CD4-positive, alpha-beta memory T cell (primary cell): Measurements from ENCODE around the gene TACC2. TPM values are rescaled to one million over a fixed set of nuclear protein-coding genes. Genes with fewer than 3 reads are reported as not detected.
"Not testable (repeated sequence)": the region's sequence is repeated elsewhere in the genome, so short reads cannot be mapped to it uniquely, and the experiment has no call there.

Experiments used
- CTCF ChIA-PET: fragments of 350-600 bp; sonication (Branson Sonifier 250); formaldehyde crosslinking; loops from one replicate; lab custom pipeline; 2021; ENCODE audit warnings: inconsistent platforms; ENCODE audit not compliant: partially characterized antibody; lab: Charles Lee
- POLR2A ChIA-PET: fragments of 350-600 bp; sonication (Branson Sonifier 250); formaldehyde crosslinking; loops from one replicate; lab custom pipeline; 2021; ENCODE audit not compliant: partially characterized antibody; lab: Charles Lee
- DNase-seq, 5 donors: peaks; one replicate each; pipeline versions ENCODE4 v3.0.0 to v3.0.0-alpha.2; 2020 to 2022; ENCODE audit warnings: mixed read lengths in 1 of 5
- H3K27ac ChIP-seq: one replicate; pipeline ENCODE4 v1.7.0; 2013; ENCODE audit warnings: low read depth, low read length
- H3K27me3 ChIP-seq: 2 replicates; pipeline ENCODE4 v1.7.0; 2013; ENCODE audit warnings: mild to moderate bottlenecking, low read length, moderate library complexity; ENCODE audit not compliant: insufficient read depth
- H3K36me3 ChIP-seq: 2 replicates; pipeline ENCODE4 v1.7.0; 2013; ENCODE audit warnings: mild to moderate bottlenecking, low read length, moderate library complexity; ENCODE audit not compliant: insufficient read depth
- H3K4me1 ChIP-seq: 2 replicates; pipeline ENCODE4 v1.7.0; 2013; ENCODE audit warnings: mild to moderate bottlenecking, low read length, moderate library complexity; ENCODE audit not compliant: insufficient read depth
- H3K4me3 ChIP-seq, 2 donors: one replicate each; pipeline ENCODE4 v1.7.0; 2013; ENCODE audit warnings: low read length in 2 of 2, mild to moderate bottlenecking in 1 of 2
- H3K9me3 ChIP-seq, 2 donors: one replicate each; pipeline ENCODE4 v1.7.0; 2013; ENCODE audit warnings: low read length in 2 of 2, control low read depth in 1 of 2; ENCODE audit not compliant: control insufficient read depth in 1 of 2
- H3K27ac Mint-ChIP-seq, 7 donors: one replicate each; pipeline ENCODE4 v1.8.0; 2020 to 2021; ENCODE audit warnings: mixed read lengths in 7 of 7, mild to moderate bottlenecking in 6 of 7, inconsistent platforms in 3 of 7, moderate library complexity in 3 of 7
- H3K27me3 Mint-ChIP-seq, 2 donors: one replicate each; pipeline ENCODE4 v1.8.0; 2020 to 2021; ENCODE audit warnings: mixed read lengths in 2 of 2
- H3K36me3 Mint-ChIP-seq, 2 donors: one replicate each; pipeline ENCODE4 v1.8.0; 2020 to 2021; ENCODE audit warnings: mixed read lengths in 2 of 2, inconsistent platforms in 1 of 2, mild to moderate bottlenecking in 1 of 2
- H3K4me1 Mint-ChIP-seq, 4 donors: one replicate each; pipeline ENCODE4 v1.8.0; 2020 to 2021; ENCODE audit warnings: mixed read lengths in 4 of 4, mild to moderate bottlenecking in 1 of 4
- H3K4me3 Mint-ChIP-seq, 8 donors: one replicate each; pipeline ENCODE4 v1.8.0; 2020 to 2021; ENCODE audit warnings: mixed read lengths in 8 of 8, mild to moderate bottlenecking in 7 of 8, moderate library complexity in 6 of 8, inconsistent platforms in 3 of 8
- H3K9me3 Mint-ChIP-seq, 8 donors: one replicate each; pipeline ENCODE4 v1.8.0; 2020 to 2021; ENCODE audit warnings: mixed read lengths in 8 of 8, mild to moderate bottlenecking in 5 of 8, inconsistent platforms in 3 of 8, moderate library complexity in 1 of 8
- intact Hi-C: fragments of 100-400 bp; cut with micrococcal nuclease; formaldehyde crosslinking; loops from one replicate; pipeline ENCODE4 v1.15.1; 2023
- polyA plus RNA-seq, 2 donors: library from polyadenylated mRNA; unstranded; fragments of 300-500 nt; fragmentation: Illumina TruSeq; gene quantifications; one replicate each; pipeline ENCODE4 v1.2.3, GENCODE V29; 2021
- total RNA-seq, 2 experiments: library from RNA; stranded (reverse); gene quantifications; one replicate each; pipeline ENCODE4 v1.2.3, GENCODE V29; 2021

TACC2 gene
- total and polyA plus RNA-seq, 4 experiments from 2014 or later = not detected

- H3K27me3 ChIP-seq = no peaks in the 10 kb centered on the region
- no peaks in the 10 kb centered on the region for H3K4me1 ChIP-seq
- intact Hi-C loops = no loop called here
- ChIA-PET POLR2A (no interaction called here), CTCF (no interaction called here)
- peaks cover 0 to 1% (median 0%) of the 10 kb centered on the region in 4 donors for H3K4me1 Mint-ChIP-seq
- no peak overlapping the region for H3K4me3 ChIP-seq
- peaks cover 7 to 11% of the 10 kb centered on the region in 2 donors for H3K27me3 Mint-ChIP-seq
- peaks cover 0 to 17% (median 11%) of the 10 kb centered on the region in 8 donors for H3K9me3 Mint-ChIP-seq
- no peaks in the 10 kb centered on the region for H3K36me3 ChIP-seq
- H3K4me3 Mint-ChIP-seq = no peak overlapping the region
- H3K9me3 ChIP-seq = no peaks in the 10 kb centered on the region
- no peak overlapping the region for H3K27ac ChIP-seq
- no peak for DNase-seq
- no peaks in the 10 kb centered on the region for H3K36me3 Mint-ChIP-seq
- no peak overlapping the region for H3K27ac Mint-ChIP-seq
Observed at GRCh38 chr10:122007415-122007814, 18.5 kb downstream of the TACC2 start.

DNA sequence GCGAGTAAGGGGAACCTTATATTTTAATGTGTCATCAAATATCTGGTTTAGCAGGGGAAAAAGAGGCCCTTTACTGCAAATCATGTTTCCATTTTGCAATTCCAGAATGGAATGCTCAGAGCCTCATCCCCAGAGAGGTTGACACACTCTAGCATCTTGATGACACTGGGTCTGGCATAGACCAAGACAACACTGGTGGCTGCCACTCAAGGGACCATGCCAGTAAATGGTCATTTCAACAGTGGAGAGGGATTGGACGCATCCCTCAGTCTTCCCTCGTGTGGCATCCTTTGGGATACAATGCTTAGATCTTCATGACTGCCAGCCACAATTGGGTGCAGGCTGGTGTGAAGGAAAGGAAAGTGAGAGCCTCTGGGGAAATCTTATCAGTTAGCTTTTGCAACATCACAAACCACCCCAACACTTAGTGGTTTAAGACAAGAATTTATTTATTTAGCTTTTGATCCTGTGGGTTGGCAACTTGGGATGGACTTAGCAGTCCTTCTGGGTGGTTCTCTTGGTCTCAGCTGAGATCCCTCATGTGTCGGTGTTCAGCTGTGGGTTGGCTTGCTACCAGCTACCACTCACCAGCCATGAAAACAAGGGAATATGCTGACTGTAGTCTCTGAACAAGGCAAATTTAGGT lies 21.6 kb downstream of the TACC2 start:
- no peaks in the 10 kb centered on the region for H3K9me3 ChIP-seq
- peaks cover 6 to 12% of the 10 kb centered on the region in 2 donors for H3K27me3 Mint-ChIP-seq
- intact Hi-C loops = no loop called here
- CTCF ChIA-PET = interaction anchor here (1.1 kb wide), 1 partner anchor 12 kb away, joined by 3 read pairs; no protein-coding TSS in a partner anchor
- DNase-seq = no peak
- H3K36me3 Mint-ChIP-seq = no peaks in the 10 kb centered on the region
- peaks cover 0 to 1% (median 0%) of the 10 kb centered on the region in 4 donors for H3K4me1 Mint-ChIP-seq
- no peak overlapping the region for H3K4me3 Mint-ChIP-seq
- H3K36me3 ChIP-seq = no peaks in the 10 kb centered on the region
- H3K27me3 ChIP-seq = no peaks in the 10 kb centered on the region
- H3K4me1 ChIP-seq = no peaks in the 10 kb centered on the region
- no peak overlapping the region for H3K27ac ChIP-seq
- H3K27ac Mint-ChIP-seq = no peak overlapping the region
- no peak overlapping the region for H3K4me3 ChIP-seq
- POLR2A ChIA-PET = no interaction called here
- H3K9me3 Mint-ChIP-seq = peaks cover 0 to 7% (median 3%) of the 10 kb centered on the region in 8 donors

DNA sequence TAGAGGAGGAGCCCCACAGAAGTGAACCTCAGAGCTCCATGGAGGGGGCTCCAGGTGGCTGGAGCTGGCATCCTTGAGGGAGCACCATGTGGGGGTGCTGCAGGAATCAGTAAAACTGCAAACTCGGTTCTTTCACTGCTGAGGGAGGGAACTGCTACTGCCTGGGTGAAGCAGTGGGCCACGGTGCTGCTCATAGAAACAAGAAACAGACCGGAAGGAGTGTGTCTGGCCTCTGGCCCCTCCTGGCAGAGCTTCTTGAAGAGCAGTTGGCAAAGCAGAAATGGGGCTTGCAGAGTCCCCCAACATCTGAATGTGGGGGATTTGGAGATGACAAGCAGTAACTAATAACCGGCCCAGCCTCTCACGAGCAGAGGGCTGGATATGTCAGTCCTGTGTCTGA lies 23.8 kb downstream of the TACC2 start:
- H3K4me3 ChIP-seq = no peak overlapping the region
- H3K36me3 ChIP-seq = no peaks in the 10 kb centered on the region
- peaks cover 0 to 5% (median 0%) of the 10 kb centered on the region in 8 donors for H3K9me3 Mint-ChIP-seq
- no peak overlapping the region for H3K4me3 Mint-ChIP-seq
- no peak overlapping the region for H3K27ac ChIP-seq
- no peaks in the 10 kb centered on the region for H3K36me3 Mint-ChIP-seq
- no peaks in the 10 kb centered on the region for H3K4me1 ChIP-seq
- intact Hi-C loops = no loop called here
- DNase-seq = no peak
- POLR2A ChIA-PET = no interaction called here
- no peak overlapping the region for H3K27ac Mint-ChIP-seq
- CTCF ChIA-PET = no interaction called here
- H3K27me3 ChIP-seq = no peaks in the 10 kb centered on the region
- H3K27me3 Mint-ChIP-seq = peaks cover 9 to 12% of the 10 kb centered on the region in 2 donors
- H3K4me1 Mint-ChIP-seq = peaks cover 0 to 1% (median 0%) of the 10 kb centered on the region in 4 donors
- H3K9me3 ChIP-seq = no peaks in the 10 kb centered on the region

DNA sequence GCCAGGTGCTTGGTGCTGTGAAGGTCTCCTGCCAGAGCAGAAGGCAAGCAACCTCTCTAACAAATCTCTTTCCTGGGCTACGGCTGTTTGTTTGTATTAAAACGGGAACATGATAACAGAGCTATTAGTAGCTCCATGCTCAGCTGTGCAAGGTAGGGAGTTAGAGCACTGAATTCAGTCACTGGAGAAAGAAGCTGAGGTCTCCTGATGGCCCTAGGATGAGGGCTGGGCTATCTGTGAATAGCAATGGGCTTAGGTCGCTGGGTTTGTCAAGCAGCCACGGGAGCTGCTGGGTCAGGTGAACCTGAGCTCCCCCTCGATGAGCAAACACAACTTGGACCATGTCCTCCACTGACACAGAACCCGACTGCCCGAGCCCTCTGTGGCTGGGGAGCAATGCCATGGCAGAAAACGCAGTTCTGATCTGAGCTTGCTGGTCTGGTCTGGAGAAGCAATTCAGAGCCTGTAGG lies 24.4 kb downstream of the TACC2 start:
- Histone ChIP-seq H3K27me3 (no peaks in the 10 kb centered on the region), H3K4me1 (no peaks in the 10 kb centered on the region), H3K27ac (no peak overlapping the region), H3K36me3 (no peaks in the 10 kb centered on the region), H3K9me3 (no peaks in the 10 kb centered on the region), H3K4me3 (no peak overlapping the region)
- POLR2A ChIA-PET = no interaction called here
- intact Hi-C loops = no loop called here
- no peaks in the 10 kb centered on the region for H3K36me3 Mint-ChIP-seq
- H3K27ac Mint-ChIP-seq = no peak overlapping the region
- H3K27me3 Mint-ChIP-seq = peaks cover 9% of the 10 kb centered on the region in 2 donors
- CTCF ChIA-PET = no interaction called here
- H3K9me3 Mint-ChIP-seq = peaks cover 0 to 4% (median 0%) of the 10 kb centered on the region in 8 donors
- H3K4me1 Mint-ChIP-seq = no peaks in the 10 kb centered on the region
- no peak overlapping the region for H3K4me3 Mint-ChIP-seq
- no peak for DNase-seq

- Histone ChIP-seq H3K4me1 (no peaks in the 10 kb centered on the region), H3K9me3 (no peaks in the 10 kb centered on the region), H3K4me3 (no peak overlapping the region), H3K27me3 (no peaks in the 10 kb centered on the region), H3K36me3 (no peaks in the 10 kb centered on the region), H3K27ac (no peak overlapping the region)
- ChIA-PET POLR2A (no interaction called here), CTCF (no interaction called here)
- H3K27ac Mint-ChIP-seq = peak overlapping the region in 1 of 7 donors; percentile 57
- intact Hi-C loops = no loop called here
- H3K4me1 Mint-ChIP-seq = peaks cover 0 to 1% (median 0%) of the 10 kb centered on the region in 4 donors
- no peak for DNase-seq
- no peaks in the 10 kb centered on the region for H3K36me3 Mint-ChIP-seq
- H3K9me3 Mint-ChIP-seq = peaks cover 0 to 4% (median 0%) of the 10 kb centered on the region in 8 donors
- no peak overlapping the region for H3K4me3 Mint-ChIP-seq
- H3K27me3 Mint-ChIP-seq = peaks cover 12% of the 10 kb centered on the region in 2 donors
Observed at GRCh38 chr10:122014652-122015248, 25.8 kb downstream of the TACC2 start.

DNA sequence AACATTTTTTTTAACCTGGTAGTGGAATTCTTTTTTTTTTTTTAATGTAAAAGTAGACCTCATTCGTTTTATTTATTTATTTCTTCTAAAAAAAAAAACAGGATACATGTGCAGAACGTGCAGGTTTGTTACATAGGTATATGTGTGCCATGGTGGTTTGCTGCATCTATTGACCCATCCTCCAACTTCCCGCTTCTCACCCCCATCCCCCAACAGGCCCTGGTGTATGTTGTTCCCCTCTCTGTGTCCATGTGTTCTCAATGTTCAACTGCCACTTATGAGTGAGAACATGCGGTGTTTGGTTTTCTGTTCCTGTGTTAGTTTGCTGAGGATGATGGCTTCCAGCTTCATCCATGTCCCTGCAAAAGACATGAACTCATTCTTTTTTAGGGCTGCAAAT lies 29.0 kb downstream of the TACC2 start:
- intact Hi-C loops, H3K27ac ChIP-seq, H3K27ac Mint-ChIP-seq: not testable (repeated sequence)

GRCh38 chr10:122018491-122018890 lies 29.5 kb downstream of the TACC2 start:
- CTCF ChIA-PET = no interaction called here
- Histone ChIP-seq H3K9me3 (no peaks in the 10 kb centered on the region), H3K36me3 (no peaks in the 10 kb centered on the region), H3K4me3 (no peak overlapping the region), H3K4me1 (no peaks in the 10 kb centered on the region), H3K27me3 (no peaks in the 10 kb centered on the region), H3K27ac (no peak overlapping the region)
- peaks cover 0 to 3% (median 0%) of the 10 kb centered on the region in 8 donors for H3K9me3 Mint-ChIP-seq
- peaks cover 0 to 1% (median 0%) of the 10 kb centered on the region in 4 donors for H3K4me1 Mint-ChIP-seq
- intact Hi-C loops = no loop called here
- H3K27me3 Mint-ChIP-seq = peaks cover 3 to 5% of the 10 kb centered on the region in 2 donors
- no peaks in the 10 kb centered on the region for H3K36me3 Mint-ChIP-seq
- DNase-seq = no peak
- H3K4me3 Mint-ChIP-seq = no peak overlapping the region
- POLR2A ChIA-PET = no interaction called here
- H3K27ac Mint-ChIP-seq = no peak overlapping the region

More for the DNA sequence above, 29.0 kb downstream of the TACC2 start:
- H3K27me3 ChIP-seq, H3K36me3 Mint-ChIP-seq, H3K4me3 Mint-ChIP-seq, CTCF ChIA-PET, H3K4me3 ChIP-seq, POLR2A ChIA-PET, H3K27me3 Mint-ChIP-seq, H3K36me3 ChIP-seq, H3K4me1 Mint-ChIP-seq, H3K9me3 Mint-ChIP-seq, DNase-seq, H3K4me1 ChIP-seq, H3K9me3 ChIP-seq: not testable (repeated sequence)
